Gastroesophageal sphincter (tissue), 3 donors: ENCODE measurements around the gene AP2B1.

Source experiments
- CTCF ChIP-seq, 4 experiments: fragments of 200-600 bp in 2 of 4; fragments of 450-650 bp in 2 of 4; sonication (generic) in 1 of 4; IDR thresholded peaks; one replicate each; pipeline ENCODE4 v1.5.1; 2017 to 2019; ENCODE audit warnings: antibody characterized with exemption in 4 of 4, mild to moderate bottlenecking in 2 of 4, moderate library complexity in 2 of 4
- EP300 ChIP-seq: sonication (generic); formaldehyde crosslinking; IDR thresholded peaks from one replicate; pipeline ENCODE4 v1.6.1; 2017; ENCODE audit warnings: antibody characterized with exemption, mild to moderate bottlenecking
- POLR2A ChIP-seq, 2 donors: fragments of 450-650 bp; IDR thresholded peaks; one replicate each; pipeline ENCODE4 v1.6.1; 2017; ENCODE audit warnings: antibody characterized with exemption in 2 of 2, mild to moderate bottlenecking in 2 of 2, moderate library complexity in 1 of 2
- POLR2AphosphoS5 ChIP-seq: sonication (generic); formaldehyde crosslinking; IDR thresholded peaks from one replicate; pipeline ENCODE4 v1.6.1; 2017; ENCODE audit warnings: antibody characterized with exemption

- TF ChIP-seq POLR2AphosphoS5 (no peak), CTCF (IDR thresholded peaks at IDR 0.05) (no peak), EP300 (no peak), POLR2A (IDR thresholded peaks at IDR 0.05) (no peak)
These were observed 165.3 kb downstream of the AP2B1 start for GRCh38 chr17:35752471-35752870.
